ENCODE measurements around the gene CIT. TPM values are rescaled to one million over a fixed set of nuclear protein-coding genes. Genes with fewer than 3 reads are reported as not detected.

The CIT gene, protein sequence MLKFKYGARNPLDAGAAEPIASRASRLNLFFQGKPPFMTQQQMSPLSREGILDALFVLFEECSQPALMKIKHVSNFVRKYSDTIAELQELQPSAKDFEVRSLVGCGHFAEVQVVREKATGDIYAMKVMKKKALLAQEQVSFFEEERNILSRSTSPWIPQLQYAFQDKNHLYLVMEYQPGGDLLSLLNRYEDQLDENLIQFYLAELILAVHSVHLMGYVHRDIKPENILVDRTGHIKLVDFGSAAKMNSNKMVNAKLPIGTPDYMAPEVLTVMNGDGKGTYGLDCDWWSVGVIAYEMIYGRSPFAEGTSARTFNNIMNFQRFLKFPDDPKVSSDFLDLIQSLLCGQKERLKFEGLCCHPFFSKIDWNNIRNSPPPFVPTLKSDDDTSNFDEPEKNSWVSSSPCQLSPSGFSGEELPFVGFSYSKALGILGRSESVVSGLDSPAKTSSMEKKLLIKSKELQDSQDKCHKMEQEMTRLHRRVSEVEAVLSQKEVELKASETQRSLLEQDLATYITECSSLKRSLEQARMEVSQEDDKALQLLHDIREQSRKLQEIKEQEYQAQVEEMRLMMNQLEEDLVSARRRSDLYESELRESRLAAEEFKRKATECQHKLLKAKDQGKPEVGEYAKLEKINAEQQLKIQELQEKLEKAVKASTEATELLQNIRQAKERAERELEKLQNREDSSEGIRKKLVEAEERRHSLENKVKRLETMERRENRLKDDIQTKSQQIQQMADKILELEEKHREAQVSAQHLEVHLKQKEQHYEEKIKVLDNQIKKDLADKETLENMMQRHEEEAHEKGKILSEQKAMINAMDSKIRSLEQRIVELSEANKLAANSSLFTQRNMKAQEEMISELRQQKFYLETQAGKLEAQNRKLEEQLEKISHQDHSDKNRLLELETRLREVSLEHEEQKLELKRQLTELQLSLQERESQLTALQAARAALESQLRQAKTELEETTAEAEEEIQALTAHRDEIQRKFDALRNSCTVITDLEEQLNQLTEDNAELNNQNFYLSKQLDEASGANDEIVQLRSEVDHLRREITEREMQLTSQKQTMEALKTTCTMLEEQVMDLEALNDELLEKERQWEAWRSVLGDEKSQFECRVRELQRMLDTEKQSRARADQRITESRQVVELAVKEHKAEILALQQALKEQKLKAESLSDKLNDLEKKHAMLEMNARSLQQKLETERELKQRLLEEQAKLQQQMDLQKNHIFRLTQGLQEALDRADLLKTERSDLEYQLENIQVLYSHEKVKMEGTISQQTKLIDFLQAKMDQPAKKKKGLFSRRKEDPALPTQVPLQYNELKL (N-terminal part only)
- 3.9 and 16.7 TPM in 2 replicates for total RNA-seq

GRCh38 chr12:119876761-119877638 lies at the start of gene CIT:
Gene CIT (minus strand): TSS chr12:119877320. CDS start chr12:119876168, 1,152 bp downstream.

GRCh38 chr12:119667577-119668323 lies 209.4 kb downstream of the CIT start, which contains the start of gene PRKAB1:
Gene PRKAB1 (plus strand): TSS chr12:119668133. CDS start chr12:119668245, 112 bp downstream.

Other genes starting within 250 kb of the CIT start
- gene PRKAB1, start 209.2 kb downstream of the CIT start, total RNA-seq, result 11.3 and 12.8 TPM in 2 replicates
- gene BICDL1, start 111.9 kb upstream of the CIT start, total RNA-seq, result 0.28 and 0.38 TPM in 2 replicates
- gene RAB35, start 239.4 kb upstream of the CIT start, total RNA-seq, result 18.9 and 31.1 TPM in 2 replicates